GM18858 (cell line): Measurements from ENCODE around the gene VAV1.
"Not testable (repeated sequence)": the region's sequence is repeated elsewhere in the genome, so short reads cannot be mapped to it uniquely, and the experiment has no call there.

Experiments used
- ATAC-seq: cut with Tn5 transposase; IDR thresholded peaks from one replicate; pipeline ENCODE4 v1.9.1; 2021; ENCODE audit not compliant: unreplicated experiment

Gene VAV1

DNA sequence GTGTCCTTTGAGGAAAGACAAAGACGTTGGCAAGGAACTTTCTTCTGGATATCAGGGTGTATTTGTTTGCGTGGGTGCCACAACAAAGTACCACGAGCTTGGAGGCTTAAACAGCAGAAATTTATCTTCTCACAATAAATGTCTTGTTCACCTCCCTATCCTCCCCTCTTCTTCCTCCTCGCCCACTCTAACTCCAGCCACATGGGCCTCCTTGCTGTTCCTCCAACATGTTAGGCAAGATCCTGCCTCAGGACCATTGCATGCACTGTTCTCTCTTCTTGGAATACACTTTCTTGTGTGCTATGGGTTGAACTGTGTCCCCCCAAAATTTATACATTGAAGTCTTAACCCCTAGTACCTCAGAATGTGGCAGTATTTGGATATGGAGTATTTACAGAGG lies 45.7 kb downstream of the VAV1 start:
- ATAC-seq: no peak

DNA sequence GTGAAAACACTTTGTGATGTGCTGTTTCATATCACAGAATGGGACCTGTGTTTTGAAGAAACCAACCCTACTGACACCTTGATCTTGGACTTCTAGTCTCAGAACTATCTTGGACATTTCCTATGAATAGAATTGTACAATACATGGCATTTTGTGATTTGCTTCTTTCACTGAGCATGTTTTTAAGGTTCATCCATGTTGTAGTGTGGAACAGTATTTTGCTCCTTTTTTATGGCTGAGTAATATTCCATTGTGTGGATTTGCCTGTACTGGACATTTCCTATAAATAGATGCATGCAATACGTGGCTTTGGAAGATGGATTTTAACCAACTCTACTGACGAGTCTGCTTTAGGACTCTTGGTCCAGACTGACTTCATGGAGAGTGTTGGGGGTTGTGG lies 46.8 kb downstream of the VAV1 start:
- no peak for ATAC-seq

DNA sequence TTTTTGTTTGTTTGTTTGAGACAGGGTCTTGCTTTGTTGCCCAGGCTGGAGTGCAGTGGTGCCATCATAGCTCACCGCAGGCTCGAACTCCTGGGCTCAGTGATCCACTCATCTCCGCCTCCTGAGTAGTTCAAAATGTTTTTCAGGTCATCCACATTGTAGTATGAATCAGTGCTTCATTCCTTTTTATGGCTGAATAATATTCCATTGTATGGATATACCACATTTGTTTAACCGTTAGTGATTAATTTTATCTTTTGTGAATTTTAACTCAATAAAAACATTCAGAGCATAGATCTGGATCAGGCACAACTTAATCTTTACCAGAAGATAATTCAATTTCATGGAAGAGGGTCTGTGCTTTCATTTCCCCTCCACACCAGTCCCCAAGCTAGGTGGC lies 47.7 kb downstream of the VAV1 start:
- ATAC-seq: no peak

DNA sequence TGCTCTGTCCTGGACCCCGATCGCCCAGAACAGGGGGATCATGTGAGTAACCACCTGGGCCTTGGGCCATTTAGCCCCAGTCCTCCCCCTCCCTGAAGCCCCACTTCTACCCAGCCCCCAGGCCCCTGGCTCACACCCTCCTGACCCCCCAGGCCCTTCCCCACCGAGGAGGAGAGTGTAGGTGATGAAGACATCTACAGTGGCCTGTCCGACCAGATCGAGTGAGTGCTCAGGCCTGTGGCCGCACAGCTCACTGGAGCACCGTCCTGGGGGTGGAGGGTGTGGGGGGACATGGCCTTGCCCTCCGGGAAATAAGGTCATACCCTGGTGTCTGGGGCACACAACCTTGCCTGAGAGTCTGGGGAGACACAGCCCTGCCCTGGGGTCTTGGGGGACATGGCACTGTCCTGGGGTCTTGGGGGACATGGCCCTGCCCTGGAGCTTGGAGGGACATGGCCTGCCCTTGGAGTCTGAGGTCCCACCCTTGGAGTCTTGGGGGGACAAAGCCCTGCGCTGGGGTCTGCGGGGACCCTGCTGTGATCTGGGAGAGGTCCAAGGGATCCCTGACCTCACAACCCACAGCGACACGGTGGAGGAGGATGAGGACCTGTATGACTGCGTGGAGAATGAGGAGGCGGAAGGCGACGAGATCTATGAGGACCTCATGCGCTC lies 49.3 kb downstream of the VAV1 start:
- ATAC-seq: no peak

DNA sequence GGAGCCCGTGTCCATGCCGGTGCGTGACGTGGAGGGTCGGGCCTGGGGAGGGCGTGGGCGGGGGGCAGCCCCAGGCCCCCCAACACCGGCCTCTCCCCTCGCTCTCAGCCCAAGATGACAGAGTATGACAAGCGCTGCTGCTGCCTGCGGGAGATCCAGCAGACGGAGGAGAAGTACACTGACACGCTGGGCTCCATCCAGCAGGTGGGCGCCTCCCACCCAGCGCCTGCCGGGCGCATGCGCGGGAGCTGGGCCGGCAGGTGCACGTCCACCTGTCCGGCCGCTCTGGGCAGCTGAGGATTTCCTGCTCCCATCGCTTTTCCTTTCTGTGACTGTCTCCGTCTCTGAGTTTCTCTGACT lies 49.8 kb downstream of the VAV1 start:
- no peak for ATAC-seq

DNA sequence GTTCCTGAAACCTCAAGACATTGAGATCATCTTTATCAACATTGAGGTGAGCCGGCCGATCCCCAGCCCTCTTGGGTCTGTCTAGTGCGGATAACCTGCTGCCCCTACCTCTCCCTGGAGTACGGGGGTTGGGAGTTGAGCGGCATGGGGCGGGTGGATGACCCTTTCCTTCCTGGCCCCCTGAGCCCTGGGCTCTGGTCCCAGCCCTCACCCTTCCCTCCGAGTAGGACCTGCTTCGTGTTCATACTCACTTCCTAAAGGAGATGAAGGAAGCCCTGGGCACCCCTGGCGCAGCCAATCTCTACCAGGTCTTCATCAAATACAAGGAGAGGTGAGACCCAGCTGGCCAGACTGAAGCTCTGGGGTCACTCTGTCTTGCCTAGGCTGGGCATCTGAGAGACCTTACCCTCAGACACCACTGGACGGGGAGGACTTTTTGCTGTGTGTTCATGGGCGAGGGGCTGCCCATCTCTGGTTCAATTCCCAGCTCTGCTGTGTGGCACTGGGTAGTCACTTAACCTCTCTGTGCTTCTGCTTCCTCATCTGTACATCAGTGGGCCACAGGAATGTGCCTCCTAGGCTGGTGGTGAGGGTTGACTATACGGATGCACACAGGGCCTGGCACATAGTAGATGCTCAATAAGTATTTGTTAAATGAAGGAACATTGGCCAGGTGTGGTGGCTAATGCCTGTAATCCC lies 52.7 kb downstream of the VAV1 start:
- ATAC-seq: no peak

DNA sequence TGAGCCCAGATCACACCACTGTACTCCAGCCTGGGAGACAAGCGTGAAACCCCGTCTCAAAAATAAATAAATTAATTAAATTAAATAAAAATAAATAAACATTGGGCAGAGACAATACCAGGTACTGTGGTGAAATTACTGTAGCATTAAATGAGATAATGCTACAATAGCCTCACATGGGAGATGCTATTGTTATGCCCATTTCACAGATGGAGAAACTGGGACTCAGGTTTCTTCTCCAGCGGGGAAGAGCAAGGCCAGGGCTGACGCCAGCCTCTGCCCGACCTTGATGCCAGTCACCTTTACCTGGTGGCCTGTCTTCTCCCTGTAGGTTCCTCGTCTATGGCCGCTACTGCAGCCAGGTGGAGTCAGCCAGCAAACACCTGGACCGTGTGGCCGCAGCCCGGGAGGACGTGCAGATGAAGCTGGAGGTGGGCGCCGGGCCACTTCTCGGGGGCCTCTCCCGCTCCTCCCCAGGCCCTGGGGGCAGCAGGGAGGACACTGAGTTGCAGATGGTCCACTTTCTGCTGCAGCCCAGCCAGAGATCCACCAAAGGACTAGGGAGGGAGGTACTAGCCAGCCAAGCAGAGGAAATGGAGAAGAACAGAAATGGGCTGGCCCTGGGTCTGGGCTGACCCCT lies 53.9 kb downstream of the VAV1 start:
- no peak for ATAC-seq

DNA sequence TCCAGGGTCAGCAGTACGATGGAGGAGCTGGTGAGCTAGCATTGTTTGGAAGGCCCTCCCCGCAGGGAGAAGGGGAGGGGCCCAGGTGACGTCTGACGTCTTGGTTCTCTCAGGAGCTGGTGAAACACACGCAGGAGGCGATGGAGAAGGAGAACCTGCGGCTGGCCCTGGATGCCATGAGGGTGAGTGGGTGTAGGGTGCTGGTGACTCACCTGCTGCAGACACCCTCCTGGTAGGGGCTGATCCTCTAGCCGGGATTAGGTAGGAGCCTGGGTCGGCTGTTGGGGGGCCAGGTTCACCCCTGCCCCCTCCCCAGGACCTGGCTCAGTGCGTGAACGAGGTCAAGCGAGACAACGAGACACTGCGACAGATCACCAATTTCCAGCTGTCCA lies 55.8 kb downstream of the VAV1 start:
- no peak for ATAC-seq

DNA sequence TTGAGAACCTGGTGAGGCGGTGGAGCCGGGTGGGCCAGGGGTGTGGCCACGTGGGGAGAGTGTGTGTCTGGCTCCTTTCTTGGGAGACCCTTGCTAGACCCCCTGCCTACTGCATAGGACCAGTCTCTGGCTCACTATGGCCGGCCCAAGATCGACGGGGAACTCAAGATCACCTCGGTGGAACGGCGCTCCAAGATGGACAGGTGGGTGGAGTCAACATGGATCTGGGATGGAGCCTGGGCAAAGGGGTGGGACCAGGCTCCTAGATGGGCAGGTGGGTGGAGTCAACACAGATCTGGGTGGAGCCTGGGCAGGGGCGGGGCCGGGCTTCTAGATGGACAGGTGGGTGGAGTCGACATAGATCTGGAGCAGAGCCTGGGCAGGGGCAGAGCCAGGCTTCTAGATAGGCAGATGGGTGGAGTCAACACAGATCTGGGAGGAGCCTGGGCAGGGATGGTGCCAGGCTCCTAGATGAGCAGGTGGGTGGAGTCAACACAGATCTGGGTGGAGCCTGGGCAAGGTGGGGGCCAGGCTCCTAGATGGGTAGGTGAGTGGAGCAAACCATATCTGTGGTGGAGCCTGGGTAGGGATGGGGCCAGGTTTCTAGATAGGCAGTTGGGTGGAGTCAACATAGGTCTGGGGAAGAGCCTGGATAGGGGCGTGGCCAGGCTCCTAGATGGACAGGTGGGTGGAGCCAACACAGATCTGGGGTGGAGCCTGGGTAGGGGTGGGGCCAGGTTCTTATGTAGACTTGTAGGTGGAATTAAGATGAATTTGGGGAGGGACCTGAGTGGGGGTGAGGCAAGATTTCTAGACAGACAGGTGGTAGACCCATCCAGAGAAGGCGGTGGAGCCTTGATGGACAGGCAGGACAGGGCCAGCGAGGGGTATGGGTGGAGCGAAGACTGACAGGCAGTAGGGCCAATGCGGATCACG lies 56.5 kb downstream of the VAV1 start:
- no peak for ATAC-seq

DNA sequence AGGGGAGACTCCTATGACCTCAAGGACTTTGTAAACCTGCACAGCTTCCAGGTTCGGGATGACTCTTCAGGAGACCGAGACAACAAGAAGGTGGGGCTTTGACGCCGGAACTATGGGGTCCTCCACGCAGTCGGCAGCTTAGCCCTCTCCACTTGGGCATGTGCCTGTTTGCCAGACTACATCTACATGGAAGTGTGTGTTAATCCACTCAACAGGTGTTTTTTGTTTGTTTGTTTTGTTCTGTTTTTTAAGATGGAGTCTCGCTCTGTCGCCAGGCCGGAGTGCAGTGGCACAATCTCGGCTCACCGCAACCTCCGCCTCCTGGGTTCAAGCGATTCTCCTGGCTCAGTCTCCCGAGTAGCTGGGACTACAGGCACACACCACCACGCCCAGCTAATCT lies 57.3 kb downstream of the VAV1 start:
- not testable (repeated sequence) for ATAC-seq

DNA sequence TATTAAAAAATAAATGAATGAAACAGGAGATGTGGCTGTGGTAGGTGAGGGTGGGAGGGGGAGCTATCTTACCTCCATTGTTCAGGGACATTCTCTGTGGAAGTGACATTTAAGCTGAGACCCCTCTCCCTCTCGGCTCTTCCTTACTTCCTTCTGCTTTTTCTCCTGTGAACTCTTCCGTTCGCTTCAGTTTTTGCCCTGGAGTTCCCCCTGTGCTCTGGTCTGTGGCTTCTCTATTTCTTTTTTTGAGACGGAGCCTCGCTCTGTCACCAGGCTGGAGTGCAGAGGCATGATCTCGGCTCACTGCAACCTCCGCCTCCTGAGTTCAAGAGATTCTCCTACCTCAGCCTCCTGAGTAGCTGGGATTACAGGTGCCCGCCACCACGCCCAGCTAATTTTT lies 58.6 kb downstream of the VAV1 start:
- not testable (repeated sequence) for ATAC-seq

DNA sequence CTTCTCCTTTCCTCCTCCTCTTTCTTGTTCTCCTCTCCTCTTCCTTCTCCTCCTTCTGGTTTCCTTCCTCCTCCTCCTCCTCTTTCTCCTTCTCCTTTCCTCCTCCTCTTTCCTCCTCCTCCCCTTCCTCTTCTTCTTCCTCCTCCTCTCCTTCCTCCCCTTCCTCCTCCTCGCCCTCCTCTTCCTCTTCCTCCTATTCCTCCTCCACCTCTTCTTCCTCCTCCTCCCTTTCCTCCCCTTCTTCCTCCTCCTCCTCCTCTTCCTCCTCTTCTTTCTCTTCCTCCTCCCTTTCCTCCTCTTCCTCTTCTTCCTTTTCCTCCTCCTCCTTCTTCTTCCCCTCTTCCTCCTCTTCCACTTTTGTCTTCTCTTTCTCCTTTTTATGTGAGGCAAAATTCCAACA lies 59.9 kb downstream of the VAV1 start:
- ATAC-seq: no peak

DNA sequence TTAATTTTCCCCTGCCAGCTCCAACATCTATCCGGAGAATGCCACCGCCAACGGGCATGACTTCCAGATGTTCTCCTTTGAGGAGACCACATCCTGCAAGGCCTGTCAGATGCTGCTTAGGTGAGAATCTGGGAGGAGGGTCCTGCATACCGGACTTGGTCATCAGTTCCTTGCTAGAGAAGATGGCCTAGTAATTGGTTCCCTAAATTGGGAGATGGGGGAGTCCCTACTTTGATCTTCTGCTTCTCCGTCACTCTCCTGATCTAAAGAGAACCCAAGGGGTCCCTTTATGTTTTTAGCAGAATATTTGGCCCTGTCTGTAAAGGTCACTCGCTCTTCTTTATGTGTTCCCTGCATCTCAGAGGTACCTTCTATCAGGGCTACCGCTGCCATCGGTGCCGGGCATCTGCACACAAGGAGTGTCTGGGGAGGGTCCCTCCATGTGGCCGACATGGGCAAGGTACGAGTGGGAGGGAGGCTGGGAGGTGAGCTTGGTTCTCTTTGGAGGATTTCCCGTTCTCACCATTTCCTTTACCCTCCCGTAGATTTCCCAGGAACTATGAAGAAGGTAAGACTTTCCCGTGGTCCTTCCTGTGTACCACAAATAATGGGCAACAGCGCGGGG lies 60.8 kb downstream of the VAV1 start:
- ATAC-seq: no peak

DNA sequence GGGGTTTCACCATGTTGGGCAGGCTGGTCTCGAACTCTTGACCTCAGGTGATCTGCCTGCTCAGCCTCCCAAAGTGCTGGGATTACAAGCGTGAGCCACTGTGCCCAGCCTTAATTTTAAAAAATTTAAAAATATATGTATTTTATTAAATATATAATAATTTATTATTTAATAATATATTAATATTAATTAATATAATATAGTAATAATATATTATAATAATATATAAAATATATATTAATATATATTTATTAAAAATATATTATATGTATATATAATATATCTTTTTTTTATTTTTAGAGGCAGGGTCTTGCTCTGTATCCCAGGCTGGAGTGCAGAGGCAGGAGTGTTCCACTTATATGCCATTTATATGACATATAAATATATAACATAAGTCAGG lies 61.9 kb downstream of the VAV1 start:
- no peak for ATAC-seq

DNA sequence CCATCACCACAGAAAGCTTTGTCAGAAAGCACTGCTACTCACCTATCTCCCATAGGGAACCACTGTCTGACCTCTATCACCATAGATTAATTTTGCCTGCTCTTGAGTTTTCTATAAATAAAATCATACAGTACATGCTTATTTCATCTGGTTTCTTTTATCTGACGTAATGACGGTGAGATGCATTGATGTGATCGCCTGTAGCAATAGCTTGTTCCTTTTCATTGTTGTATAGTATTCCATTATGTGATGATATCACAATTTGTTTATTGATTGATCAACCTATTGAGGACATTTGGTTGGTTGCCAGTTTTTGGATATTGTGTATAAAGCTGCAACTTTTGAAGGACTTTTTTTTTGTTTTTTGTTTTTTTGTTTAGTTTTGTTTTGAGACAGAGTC lies 63.0 kb downstream of the VAV1 start:
- no peak for ATAC-seq

DNA sequence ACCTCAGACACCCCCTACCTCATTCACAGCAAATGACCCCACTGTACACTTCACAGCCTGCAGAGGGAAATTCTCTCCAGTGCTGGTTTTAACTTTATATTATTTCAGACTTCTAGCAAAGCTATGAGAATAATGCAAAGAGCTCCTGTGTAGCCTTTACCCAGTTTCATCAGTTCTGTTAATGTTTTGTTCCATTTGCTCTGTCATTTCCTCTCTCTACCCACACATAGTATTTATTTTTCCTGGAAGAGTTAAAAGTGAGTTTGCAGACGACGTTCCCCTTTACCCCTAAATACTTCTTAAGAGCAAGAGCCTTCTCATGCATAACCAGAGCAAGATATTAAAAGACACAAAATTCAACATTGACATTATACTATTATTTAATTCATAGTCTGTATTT lies 65.0 kb downstream of the VAV1 start:
- ATAC-seq: no peak

DNA sequence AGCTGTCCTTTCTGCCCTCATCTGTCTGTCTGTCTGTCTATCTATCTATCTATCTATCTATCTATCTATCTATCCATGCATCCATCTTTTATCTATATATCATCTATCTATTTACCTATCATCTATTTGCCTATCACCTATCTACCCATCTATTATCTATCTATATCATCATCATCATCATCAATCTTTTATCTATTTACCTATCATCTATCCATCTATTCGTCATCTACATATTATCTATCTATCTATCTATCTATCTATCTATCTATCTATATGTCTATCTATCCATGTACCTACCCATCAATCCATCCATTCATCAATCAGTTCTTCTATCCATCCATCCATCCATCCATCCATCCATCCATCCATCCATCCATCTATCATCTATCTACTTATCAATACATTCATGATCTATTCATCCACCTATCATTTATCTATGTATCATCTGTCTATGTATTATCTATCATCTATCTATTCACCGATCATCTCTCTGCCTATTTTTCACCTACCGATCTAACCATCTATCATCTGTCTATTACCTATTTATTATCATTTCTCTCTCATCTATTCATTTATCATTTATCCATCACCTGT lies 65.7 kb downstream of the VAV1 start:
- no peak for ATAC-seq

DNA sequence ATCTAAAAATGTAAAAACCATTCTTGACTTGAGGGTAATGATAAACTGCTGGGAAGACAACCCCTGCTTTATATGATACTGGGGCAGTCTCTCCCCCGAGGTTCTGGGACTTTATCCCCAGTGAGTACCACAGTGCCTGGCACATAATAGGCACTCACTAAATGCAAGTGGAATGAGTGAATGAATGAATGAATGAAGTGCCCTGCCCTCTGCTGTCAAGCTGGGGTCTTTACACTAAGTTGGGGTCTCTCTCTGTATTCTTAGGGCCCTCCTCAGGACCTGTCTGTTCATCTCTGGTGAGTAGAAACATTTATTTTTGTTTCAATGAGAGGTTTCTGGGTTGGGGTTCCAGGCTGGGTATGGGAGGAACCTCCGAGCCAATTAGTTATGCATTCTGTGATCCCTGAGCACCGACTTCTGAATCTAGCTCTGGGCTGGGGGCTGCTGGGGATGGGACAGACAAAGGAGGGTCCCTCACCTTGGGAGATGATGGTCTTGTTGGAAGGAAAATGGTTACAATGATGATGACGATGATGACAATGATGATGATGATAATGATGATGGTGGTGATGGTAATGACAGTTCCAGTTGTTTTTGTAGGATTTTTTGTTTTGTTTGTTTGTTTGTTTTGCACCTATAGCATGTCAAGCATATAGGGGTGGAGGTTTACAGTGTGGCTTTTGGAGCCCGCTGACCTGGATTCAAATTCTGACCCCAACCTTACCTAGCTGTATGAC lies 70.5 kb downstream of the VAV1 start:
- no peak for ATAC-seq

DNA sequence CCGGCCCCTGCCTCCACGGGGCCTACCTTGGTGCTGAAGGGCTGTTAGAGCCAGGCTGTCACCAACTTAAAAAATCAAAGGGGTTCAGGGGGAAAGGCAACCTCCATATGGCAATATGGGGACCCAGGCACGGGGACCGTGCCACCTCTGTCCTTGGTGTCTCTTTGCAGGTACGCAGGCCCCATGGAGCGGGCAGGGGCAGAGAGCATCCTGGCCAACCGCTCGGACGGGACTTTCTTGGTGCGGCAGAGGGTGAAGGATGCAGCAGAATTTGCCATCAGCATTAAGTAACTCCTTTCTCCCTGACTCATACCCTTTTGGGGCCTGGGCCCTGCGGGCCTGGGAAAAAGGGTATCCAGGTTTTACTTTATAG lies 75.3 kb downstream of the VAV1 start:
- ATAC-seq: no peak

DNA sequence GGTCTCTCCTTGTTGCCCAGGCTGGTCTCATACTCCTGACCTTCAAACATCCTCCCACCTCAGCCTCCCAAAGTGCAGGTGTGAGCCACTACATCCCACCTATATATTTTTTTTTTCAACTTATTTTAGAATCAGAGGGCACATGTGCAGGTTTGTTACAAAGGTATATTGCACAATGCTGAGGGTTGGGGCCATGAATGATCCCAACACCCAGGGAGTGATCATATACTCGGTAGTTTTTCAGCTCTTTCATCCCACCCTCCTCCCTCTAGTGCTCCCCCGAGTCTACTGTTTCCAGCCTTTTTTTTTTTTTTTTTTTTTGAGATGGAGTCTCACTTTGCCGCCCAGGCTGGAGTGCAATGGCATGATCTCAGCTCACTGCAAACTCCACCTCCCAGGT lies 76.5 kb downstream of the VAV1 start:
- no peak for ATAC-seq
